ENCODE data around the gene PLA2G4D. TPM values are rescaled to one million over a fixed set of nuclear protein-coding genes. Genes with fewer than 3 reads are reported as not detected.
"Not testable (repeated sequence)": the region's sequence is repeated elsewhere in the genome, so short reads cannot be mapped to it uniquely, and the experiment has no call there.

Gene PLA2G4D
- total RNA-seq, 5 donors from 2014 or later (not counting 1 experiment from before 2014, with no cell fraction given), result not detected

- CTCF ChIA-PET, result no interaction called here
- H3K4me1 Mint-ChIP-seq, result no peaks in the 10 kb centered on the region
- H3K27me3 Mint-ChIP-seq, result peaks cover 0 to 3% of the 10 kb centered on the region in 2 donors
- no peak overlapping the region for H3K4me3 Mint-ChIP-seq
- Histone ChIP-seq H3K27me3 (replicated peaks in 1 of 2; ENCODE audit: control insufficient read depth in 2 of 2, extremely low read depth in 1 of 2, insufficient read depth in 2 of 2, low read length in 1 of 2) (peaks cover 0 to 19% of the 10 kb centered on the region in 2 experiments), H3K4me1 (ENCODE audit: control insufficient read depth in 1 of 2, extremely low read depth in 1 of 2, insufficient read depth in 2 of 2, low read length in 2 of 2) (no peaks in the 10 kb centered on the region), H3K9me3 (no peaks in the 10 kb centered on the region), H3K27ac (ENCODE audit: low read length) (no peak overlapping the region), H3K4me3 (ENCODE audit: control insufficient read depth in 1 of 2, extremely low read depth in 1 of 2, low read length in 1 of 2) (no peak overlapping the region), H3K36me3 (ENCODE audit: control insufficient read depth in 2 of 2, extremely low read depth in 1 of 2, insufficient read depth in 1 of 2, low read length in 1 of 2) (no peaks in the 10 kb centered on the region)
- no peaks in the 10 kb centered on the region for H3K36me3 Mint-ChIP-seq
- no peak for ATAC-seq (replicated peaks in 1 of 4)
- WGBS (ENCODE audit: insufficient coverage), result 78% methylated on average over 5 of the region's 8 CpGs
- H3K9me3 Mint-ChIP-seq, result no peaks in the 10 kb centered on the region
- H3K27ac Mint-ChIP-seq, result no peak overlapping the region
- no peak for DNase-seq
- POLR2A ChIA-PET, result no interaction called here
Observed at GRCh38 chr15:42100021-42100800, 5.8 kb upstream of the PLA2G4D start.

- no peak for DNase-seq
- no peaks in the 10 kb centered on the region for H3K36me3 Mint-ChIP-seq
- ChIA-PET CTCF (no interaction called here), POLR2A (no interaction called here)
- 76% methylated on average over 3 of the region's 5 CpGs for WGBS (ENCODE audit: insufficient coverage)
- ATAC-seq (replicated peaks in 1 of 4), result no peak
- peaks cover 0 to 3% of the 10 kb centered on the region in 2 donors for H3K27me3 Mint-ChIP-seq
- no peak overlapping the region for H3K4me3 ChIP-seq (ENCODE audit: control insufficient read depth in 1 of 2, extremely low read depth in 1 of 2, low read length in 1 of 2)
- no peaks in the 10 kb centered on the region for H3K4me1 ChIP-seq (ENCODE audit: control insufficient read depth in 1 of 2, extremely low read depth in 1 of 2, insufficient read depth in 2 of 2, low read length in 2 of 2)
- H3K27me3 ChIP-seq (replicated peaks in 1 of 2; ENCODE audit: control insufficient read depth in 2 of 2, extremely low read depth in 1 of 2, insufficient read depth in 2 of 2, low read length in 1 of 2), result peaks cover 0 to 30% of the 10 kb centered on the region in 2 experiments
- no peaks in the 10 kb centered on the region for H3K36me3 ChIP-seq (ENCODE audit: control insufficient read depth in 2 of 2, extremely low read depth in 1 of 2, insufficient read depth in 1 of 2, low read length in 1 of 2)
- no peaks in the 10 kb centered on the region for H3K9me3 Mint-ChIP-seq
- H3K9me3 ChIP-seq, result no peaks in the 10 kb centered on the region
- no peaks in the 10 kb centered on the region for H3K4me1 Mint-ChIP-seq
- H3K4me3 Mint-ChIP-seq, result no peak overlapping the region
- no peak overlapping the region for H3K27ac Mint-ChIP-seq
- no peak overlapping the region for H3K27ac ChIP-seq (ENCODE audit: low read length)
Observed at GRCh38 chr15:42097018-42097417, 2.7 kb upstream of the PLA2G4D start.

GRCh38 chr15:42093966-42094365 is 396 bp downstream of the PLA2G4D start:
- peaks cover 0 to 32% of the 10 kb centered on the region in 2 experiments for H3K27me3 ChIP-seq (replicated peaks in 1 of 2; ENCODE audit: control insufficient read depth in 2 of 2, extremely low read depth in 1 of 2, insufficient read depth in 2 of 2, low read length in 1 of 2)
- no peaks in the 10 kb centered on the region for H3K4me1 ChIP-seq (ENCODE audit: control insufficient read depth in 1 of 2, extremely low read depth in 1 of 2, insufficient read depth in 2 of 2, low read length in 2 of 2)
- Mint-ChIP-seq H3K4me3 (no peak overlapping the region), H3K27ac (no peak overlapping the region), H3K9me3 (no peaks in the 10 kb centered on the region), H3K36me3 (no peaks in the 10 kb centered on the region), H3K27me3 (peaks cover 0 to 3% of the 10 kb centered on the region in 2 donors), H3K4me1 (no peaks in the 10 kb centered on the region)
- no peak for DNase-seq
- no peak overlapping the region for H3K4me3 ChIP-seq (ENCODE audit: control insufficient read depth in 1 of 2, extremely low read depth in 1 of 2, low read length in 1 of 2)
- no peak overlapping the region for H3K27ac ChIP-seq (ENCODE audit: low read length)
- WGBS (ENCODE audit: insufficient coverage), result 79% methylated on average over 2 of the region's 7 CpGs
- ATAC-seq (replicated peaks in 1 of 4), result no peak
- H3K9me3 ChIP-seq, result no peaks in the 10 kb centered on the region
- ChIA-PET CTCF (interaction anchor here in 1 of 2 donors (0.5 kb wide), 1 partner anchor 862 kb away, joined by 4 read pairs; no protein-coding TSS in a partner anchor), POLR2A (no interaction called here)
- H3K36me3 ChIP-seq (ENCODE audit: control insufficient read depth in 2 of 2, extremely low read depth in 1 of 2, insufficient read depth in 1 of 2, low read length in 1 of 2), result no peaks in the 10 kb centered on the region

GRCh38 chr15:42092398-42093318 is 1.7 kb downstream of the PLA2G4D start:
- Histone ChIP-seq H3K27ac (ENCODE audit: low read length) (no peak overlapping the region), H3K27me3 (replicated peaks in 1 of 2; ENCODE audit: control insufficient read depth in 2 of 2, extremely low read depth in 1 of 2, insufficient read depth in 2 of 2, low read length in 1 of 2) (peaks cover 0 to 45% of the 10 kb centered on the region in 2 experiments), H3K9me3 (no peaks in the 10 kb centered on the region), H3K4me1 (ENCODE audit: control insufficient read depth in 1 of 2, extremely low read depth in 1 of 2, insufficient read depth in 2 of 2, low read length in 2 of 2) (no peaks in the 10 kb centered on the region), H3K36me3 (ENCODE audit: control insufficient read depth in 2 of 2, extremely low read depth in 1 of 2, insufficient read depth in 1 of 2, low read length in 1 of 2) (no peaks in the 10 kb centered on the region), H3K4me3 (ENCODE audit: control insufficient read depth in 1 of 2, extremely low read depth in 1 of 2, low read length in 1 of 2) (no peak overlapping the region)
- no peak for DNase-seq
- H3K27me3 Mint-ChIP-seq, result peaks cover 0 to 9% of the 10 kb centered on the region in 2 donors
- WGBS (ENCODE audit: insufficient coverage), result 74% methylated on average over 20 of the region's 21 CpGs
- no peak overlapping the region for H3K4me3 Mint-ChIP-seq
- ChIA-PET CTCF (no interaction called here), POLR2A (no interaction called here)
- H3K36me3 Mint-ChIP-seq, result no peaks in the 10 kb centered on the region
- ATAC-seq (replicated peaks in 1 of 4), result no peak
- no peaks in the 10 kb centered on the region for H3K9me3 Mint-ChIP-seq
- H3K27ac Mint-ChIP-seq, result no peak overlapping the region
- H3K4me1 Mint-ChIP-seq, result no peaks in the 10 kb centered on the region

GRCh38 chr15:42091753-42092397 is 2.5 kb downstream of the PLA2G4D start:
- POLR2A ChIA-PET, CTCF ChIA-PET: not testable (repeated sequence)

GRCh38 chr15:42090781-42091180 is 3.6 kb downstream of the PLA2G4D start:
- ChIA-PET CTCF (no interaction called here), POLR2A (no interaction called here)
- DNase-seq (no peak), ATAC-seq (replicated peaks in 1 of 4) (no peak)
- Histone ChIP-seq H3K27me3 (replicated peaks in 1 of 2; ENCODE audit: control insufficient read depth in 2 of 2, extremely low read depth in 1 of 2, insufficient read depth in 2 of 2, low read length in 1 of 2) (peaks cover 0 to 42% of the 10 kb centered on the region in 2 experiments), H3K4me3 (ENCODE audit: control insufficient read depth in 1 of 2, extremely low read depth in 1 of 2, low read length in 1 of 2) (no peak overlapping the region), H3K27ac (ENCODE audit: low read length) (no peak overlapping the region), H3K36me3 (ENCODE audit: control insufficient read depth in 2 of 2, extremely low read depth in 1 of 2, insufficient read depth in 1 of 2, low read length in 1 of 2) (no peaks in the 10 kb centered on the region), H3K4me1 (ENCODE audit: control insufficient read depth in 1 of 2, extremely low read depth in 1 of 2, insufficient read depth in 2 of 2, low read length in 2 of 2) (no peaks in the 10 kb centered on the region), H3K9me3 (no peaks in the 10 kb centered on the region)
- WGBS (ENCODE audit: insufficient coverage), result 74% methylated on average over 3 of the region's 9 CpGs
- no peaks in the 10 kb centered on the region for H3K36me3 Mint-ChIP-seq
- no peak overlapping the region for H3K4me3 Mint-ChIP-seq
- H3K9me3 Mint-ChIP-seq, result no peaks in the 10 kb centered on the region
- H3K27ac Mint-ChIP-seq, result no peak overlapping the region
- peaks cover 0 to 7% of the 10 kb centered on the region in 2 donors for H3K27me3 Mint-ChIP-seq
- H3K4me1 Mint-ChIP-seq, result no peaks in the 10 kb centered on the region

More at GRCh38 chr15:42091753-42092397, 2.5 kb downstream of the PLA2G4D start:
- not testable (repeated sequence) for H3K36me3 Mint-ChIP-seq; H3K9me3 Mint-ChIP-seq; H3K27me3 Mint-ChIP-seq; H3K9me3 ChIP-seq; H3K4me3 ChIP-seq (ENCODE audit: control insufficient read depth in 1 of 2, extremely low read depth in 1 of 2, low read length in 1 of 2); H3K27ac ChIP-seq (ENCODE audit: low read length); DNase-seq; H3K4me1 ChIP-seq (ENCODE audit: control insufficient read depth in 1 of 2, extremely low read depth in 1 of 2, insufficient read depth in 2 of 2, low read length in 2 of 2); H3K36me3 ChIP-seq (ENCODE audit: control insufficient read depth in 2 of 2, extremely low read depth in 1 of 2, insufficient read depth in 1 of 2, low read length in 1 of 2); ATAC-seq (replicated peaks in 1 of 4); H3K4me3 Mint-ChIP-seq; H3K27ac Mint-ChIP-seq; H3K4me1 Mint-ChIP-seq
- 86% methylated on average over 8 of the region's 14 CpGs for WGBS (ENCODE audit: insufficient coverage)
- H3K27me3 ChIP-seq (replicated peaks in 1 of 2; ENCODE audit: control insufficient read depth in 2 of 2, extremely low read depth in 1 of 2, insufficient read depth in 2 of 2, low read length in 1 of 2), result peaks cover 0 to 45% of the 10 kb centered on the region in 2 experiments

All from T-cell (primary cell).